Stimulated activated CD8-positive, alpha-beta memory T cell treated with anti-CD3 and anti-CD28 coated beads, Interleukin-15, amount 100 ng/mL, for 24 hours (primary cell): Measurements from ENCODE around the gene DPY19L3.
"Not testable (repeated sequence)": the region's sequence is repeated elsewhere in the genome, so short reads cannot be mapped to it uniquely, and the experiment has no call there.

Experiments used
- DNase-seq: peaks from one replicate; pipeline ENCODE4 v3.0.0-alpha.2; 2020; ENCODE audit warnings: low read depth

DPY19L3 gene

DNA sequence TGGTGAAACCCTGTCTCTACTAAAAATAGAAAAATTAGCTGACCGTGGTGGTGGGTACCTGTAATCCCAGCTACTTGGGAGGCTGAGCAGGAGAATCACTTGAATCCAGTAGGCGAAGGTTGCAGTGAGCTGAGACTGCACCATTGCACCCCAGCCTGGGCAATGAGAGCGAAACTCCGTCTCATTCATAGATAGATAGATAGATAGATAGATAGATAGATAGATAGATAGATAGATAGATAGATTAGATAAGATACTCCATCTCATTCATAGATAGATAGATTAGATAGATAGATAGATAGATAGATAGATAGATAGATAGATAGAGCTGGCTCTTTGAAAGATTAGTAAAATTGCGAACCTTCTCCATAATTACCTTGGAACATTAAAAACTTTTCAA is 42.0 kb downstream of the DPY19L3 start:
- not testable (repeated sequence) for DNase-seq

DNA sequence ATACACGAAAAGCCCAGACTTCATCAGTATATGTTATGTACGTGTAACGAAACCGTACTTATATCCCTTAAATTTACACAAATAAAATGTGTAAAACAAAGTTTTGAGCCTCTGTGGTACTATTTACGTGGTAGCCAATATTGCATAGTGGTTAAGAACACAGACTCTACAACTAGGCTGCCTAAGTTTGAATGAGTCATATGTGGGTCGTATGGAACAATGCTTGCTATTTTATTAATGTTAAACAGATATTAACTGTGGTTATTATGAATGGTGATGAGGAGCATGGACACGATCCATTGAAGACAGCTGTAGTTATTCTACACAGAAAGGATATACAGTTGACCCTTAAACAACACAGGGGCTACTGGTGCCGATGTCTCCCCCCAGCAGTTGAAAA is 42.5 kb downstream of the DPY19L3 start:
- no peak for DNase-seq

DNA sequence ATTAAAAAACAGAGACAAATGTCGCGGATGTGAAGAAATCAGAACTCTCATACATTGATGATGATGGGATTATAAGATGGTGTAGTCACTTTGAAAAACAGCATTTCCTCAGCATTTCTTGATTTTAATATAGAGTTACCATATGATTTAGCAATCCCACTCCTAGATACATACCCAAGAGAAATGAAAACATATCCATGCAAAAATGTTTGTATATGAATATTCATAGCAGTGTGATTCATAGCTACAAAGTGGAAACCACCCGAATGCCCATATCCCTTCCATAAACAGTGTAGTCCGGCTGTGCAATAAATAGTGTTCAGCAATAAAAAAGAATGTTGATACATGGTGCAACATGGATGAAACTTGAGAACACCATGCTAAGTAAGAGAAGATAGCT is 44.6 kb downstream of the DPY19L3 start:
- DNase-seq = no peak

DNA sequence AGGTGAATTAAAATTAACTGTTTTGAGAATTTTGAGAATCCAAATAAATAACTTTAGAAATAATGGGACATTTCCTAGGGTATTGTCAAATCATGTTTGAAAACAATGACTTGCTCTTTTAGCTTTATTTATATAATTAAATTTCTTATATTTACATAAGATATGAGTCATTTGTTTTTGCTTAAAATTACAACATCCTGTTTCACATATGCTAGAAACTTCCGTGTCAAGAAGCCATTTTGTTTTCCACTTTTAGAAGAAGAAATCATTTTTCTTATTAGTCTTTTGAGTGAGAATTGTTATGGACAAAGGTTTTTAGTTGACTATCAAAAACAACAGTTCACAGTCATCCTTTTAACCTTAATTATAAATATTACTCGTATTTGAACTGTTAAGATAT is 48.2 kb downstream of the DPY19L3 start:
- DNase-seq = no peak

DNA sequence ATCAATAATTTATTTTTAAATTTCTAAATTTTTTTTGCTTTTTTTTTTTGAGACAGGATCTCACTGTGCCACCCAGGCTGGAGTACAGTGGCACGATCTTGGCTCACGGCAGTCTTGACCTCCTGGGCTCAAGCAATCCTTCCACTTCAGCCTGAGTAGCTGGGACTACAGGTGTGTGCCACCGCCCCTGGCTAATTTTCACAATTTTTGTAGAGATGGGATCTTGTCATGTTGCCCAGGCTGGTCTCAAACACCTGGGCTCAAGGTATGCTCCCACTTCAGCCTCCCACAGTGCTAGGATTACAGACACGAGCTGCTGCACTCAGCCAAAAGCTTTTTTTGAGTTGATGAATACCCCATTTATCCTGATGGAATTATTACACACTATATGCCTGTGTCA is 50.8 kb downstream of the DPY19L3 start:
- no peak for DNase-seq

DNA sequence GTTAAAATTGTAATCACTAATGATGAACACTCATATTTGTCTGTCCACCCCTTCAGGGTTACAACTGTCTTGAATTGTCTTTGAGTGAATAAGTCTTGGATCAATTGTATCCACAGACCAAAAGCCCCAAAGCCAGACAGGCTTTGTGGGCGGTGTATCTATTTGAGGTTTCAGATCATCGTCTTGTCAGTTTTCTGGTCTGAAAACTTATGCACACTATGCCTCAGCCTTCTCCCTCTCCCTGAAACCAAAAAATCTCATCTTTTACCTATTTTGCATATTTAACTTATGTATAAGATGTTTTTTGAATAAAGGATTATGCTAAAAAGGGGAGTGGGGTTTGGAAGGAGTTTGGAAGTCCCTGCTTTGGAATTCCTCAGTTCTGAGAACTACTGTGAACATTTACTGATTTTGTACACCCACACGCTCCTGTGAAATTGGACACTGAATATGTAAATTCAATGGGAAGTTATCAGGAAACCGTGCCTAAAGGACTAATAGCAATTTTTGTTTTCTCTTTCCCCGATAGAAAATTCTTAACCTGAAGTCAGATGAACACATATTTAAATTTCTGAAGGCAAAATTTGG is 52.1 kb downstream of the DPY19L3 start:
- no peak for DNase-seq

DNA sequence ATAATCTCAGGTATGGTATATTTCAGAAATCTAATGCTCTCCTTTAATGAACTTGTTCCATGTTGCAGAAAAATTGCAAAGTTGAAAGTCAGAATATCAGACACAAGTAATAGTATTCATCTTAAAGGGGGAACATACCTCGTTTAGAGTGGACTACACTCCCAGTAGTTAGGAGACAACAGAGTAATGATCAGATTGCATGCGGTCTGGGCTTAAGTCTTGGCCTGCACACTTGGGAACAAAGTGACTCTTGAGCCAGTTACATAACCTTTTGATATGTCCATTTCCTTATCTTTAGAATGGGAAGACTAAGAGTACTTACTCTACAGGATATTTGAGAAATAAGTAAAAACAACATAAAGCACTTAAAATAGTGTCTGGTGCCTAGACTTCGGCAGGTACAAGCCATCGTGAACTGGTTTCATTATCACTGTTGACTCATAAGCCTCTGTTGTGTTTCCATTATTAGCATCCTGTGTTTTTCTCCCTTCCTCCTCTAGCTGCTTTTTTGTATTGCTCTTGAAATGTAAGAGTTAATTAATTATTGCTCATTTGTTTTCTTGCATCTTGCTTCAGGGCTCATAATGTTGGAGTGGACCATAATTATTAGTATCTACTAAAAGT is 53.0 kb downstream of the DPY19L3 start:
- no peak for DNase-seq

DNA sequence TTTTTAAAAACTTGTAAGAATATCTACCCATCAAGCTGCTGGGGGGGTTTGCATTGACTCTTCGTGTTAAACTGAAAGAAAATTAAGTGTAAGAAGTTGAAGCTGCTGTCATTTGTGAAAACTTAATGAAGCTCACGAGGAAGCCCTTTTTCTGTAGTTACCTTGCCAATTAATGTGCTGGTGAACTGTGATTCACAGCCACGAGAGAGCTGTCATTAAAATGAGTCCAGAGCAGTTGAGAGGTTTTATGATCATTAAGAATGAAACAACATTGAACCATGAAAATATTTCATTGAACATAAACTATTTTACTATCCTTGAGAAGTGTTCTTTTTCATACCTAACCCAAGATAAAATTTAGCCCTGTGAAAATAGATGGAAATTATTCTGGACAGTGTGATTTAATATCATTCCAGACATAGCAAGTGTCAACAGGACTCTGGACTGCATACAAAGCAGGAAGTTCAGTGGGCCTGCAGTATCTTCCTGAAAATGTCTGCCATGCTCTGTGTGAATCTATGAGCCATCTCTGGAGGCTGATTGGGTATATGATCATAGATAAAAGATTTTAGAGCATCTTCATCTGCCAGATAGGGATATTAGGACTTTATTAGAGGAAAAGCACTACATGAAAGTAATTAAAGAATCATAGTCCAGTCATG is 53.8 kb downstream of the DPY19L3 start:
- no peak for DNase-seq

DNA sequence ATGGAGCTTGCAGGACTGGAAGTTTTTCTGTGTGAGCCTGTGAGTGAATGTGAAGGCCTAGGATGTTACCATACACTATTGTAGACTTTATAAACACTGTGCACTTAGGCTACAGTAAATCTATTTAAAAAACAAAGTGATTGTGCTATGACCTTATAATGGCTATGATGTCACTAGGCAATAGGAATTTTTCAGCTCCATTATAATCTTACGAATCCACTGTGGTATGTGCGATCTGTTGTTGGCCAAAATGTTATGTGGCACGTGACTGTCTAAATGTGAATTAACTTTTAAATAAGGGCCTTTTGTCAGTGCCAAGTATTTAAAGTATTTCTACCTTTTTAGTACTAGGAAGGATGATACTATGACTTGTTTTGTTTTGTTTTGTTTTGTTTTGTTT is 54.9 kb downstream of the DPY19L3 start:
- DNase-seq = no peak

DNA sequence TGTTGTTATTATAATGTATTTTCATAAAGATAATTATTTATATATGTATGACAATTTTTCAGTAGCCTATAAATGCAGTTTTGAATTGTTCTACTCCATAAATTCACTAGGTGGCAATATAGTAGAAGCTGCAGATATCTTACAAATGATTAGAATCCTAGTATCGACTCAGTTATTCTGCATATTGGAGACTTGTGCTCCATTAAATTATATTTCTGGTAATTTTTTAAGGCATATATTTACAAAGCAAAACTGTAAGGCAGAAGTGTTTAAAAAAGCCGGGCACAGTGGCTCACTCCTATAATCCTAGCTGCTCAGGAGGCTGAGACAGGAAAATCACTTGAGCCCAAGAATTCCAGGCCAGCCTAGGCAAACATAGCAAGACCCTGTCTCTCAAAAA is 58.7 kb downstream of the DPY19L3 start:
- DNase-seq = no peak

DNA sequence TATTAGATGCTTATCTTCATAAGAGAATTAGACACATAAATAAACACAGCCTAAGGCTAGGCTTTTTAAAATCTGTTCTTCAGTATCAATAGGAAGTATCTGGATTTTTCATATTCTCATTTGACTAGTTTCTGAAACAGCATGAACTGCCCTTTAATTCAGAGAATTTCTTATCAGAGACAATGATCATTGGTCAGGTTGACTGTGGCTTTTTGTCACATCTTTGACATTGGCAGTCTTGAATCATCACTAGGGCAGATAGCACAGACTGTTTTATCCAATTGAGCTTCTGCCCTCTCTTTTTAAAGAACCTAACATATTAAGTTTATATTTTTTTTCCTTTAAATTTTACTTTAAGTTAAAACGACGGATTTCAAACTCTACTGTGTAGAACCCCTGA is 59.6 kb downstream of the DPY19L3 start:
- no peak for DNase-seq

DNA sequence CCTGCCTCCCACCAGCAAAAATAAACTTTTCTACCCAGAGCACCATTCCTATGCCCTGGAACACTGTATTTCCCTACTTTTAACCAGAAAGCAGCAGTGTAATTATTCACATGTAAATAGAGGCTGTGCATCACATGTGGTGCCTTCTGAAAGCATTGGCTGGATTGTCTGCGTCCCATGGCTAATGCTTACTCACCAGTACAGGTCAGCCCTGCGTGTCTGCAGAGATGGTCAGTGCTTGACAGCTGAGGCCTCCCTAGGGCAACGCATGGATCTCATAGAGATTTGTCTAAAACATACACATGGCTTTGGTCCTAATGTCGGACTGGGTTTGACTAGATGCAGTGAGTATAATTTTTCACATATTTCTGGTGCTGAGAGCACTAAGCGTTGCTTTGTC is 64.2 kb downstream of the DPY19L3 start:
- DNase-seq = no peak

DNA sequence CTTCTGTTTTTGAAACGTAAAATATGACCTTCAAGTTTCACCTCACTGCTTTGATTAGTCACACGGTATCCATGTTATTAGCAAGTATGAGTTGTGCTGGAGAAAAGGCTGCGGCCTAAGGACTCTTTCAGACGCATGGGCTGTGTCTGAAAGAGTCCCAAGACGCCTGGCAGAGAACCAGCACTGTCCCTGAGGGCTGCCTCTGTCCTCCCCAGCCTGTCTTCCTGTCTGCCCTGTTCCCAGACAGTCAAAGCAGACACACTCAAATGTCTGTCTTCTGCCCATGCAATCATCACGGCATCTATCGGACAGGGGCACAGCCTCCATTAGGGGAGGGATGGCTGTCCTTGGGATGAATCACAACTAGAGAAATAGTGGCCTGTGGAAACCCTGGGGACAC is 65.5 kb downstream of the DPY19L3 start:
- DNase-seq = no peak

DNA sequence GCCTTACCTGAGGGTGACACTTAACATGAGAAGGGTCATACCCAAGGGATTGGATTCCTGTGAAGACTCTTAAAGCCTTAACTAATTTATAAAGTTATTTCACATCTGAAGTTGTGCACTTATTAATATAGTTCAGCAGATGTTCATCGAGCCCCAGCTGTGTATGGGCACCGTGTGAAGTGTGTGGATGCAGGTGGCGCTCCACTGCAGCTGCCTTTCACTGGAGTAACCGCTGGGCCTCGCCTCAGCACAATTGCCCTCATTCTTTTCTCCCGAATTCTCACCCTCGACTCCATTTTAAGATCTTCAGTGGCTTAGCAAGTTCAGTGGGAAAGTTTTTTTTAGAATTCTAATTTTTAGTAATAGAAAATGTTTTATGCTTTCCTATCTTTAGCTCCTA is 66.2 kb downstream of the DPY19L3 start:
- DNase-seq = no peak

DNA sequence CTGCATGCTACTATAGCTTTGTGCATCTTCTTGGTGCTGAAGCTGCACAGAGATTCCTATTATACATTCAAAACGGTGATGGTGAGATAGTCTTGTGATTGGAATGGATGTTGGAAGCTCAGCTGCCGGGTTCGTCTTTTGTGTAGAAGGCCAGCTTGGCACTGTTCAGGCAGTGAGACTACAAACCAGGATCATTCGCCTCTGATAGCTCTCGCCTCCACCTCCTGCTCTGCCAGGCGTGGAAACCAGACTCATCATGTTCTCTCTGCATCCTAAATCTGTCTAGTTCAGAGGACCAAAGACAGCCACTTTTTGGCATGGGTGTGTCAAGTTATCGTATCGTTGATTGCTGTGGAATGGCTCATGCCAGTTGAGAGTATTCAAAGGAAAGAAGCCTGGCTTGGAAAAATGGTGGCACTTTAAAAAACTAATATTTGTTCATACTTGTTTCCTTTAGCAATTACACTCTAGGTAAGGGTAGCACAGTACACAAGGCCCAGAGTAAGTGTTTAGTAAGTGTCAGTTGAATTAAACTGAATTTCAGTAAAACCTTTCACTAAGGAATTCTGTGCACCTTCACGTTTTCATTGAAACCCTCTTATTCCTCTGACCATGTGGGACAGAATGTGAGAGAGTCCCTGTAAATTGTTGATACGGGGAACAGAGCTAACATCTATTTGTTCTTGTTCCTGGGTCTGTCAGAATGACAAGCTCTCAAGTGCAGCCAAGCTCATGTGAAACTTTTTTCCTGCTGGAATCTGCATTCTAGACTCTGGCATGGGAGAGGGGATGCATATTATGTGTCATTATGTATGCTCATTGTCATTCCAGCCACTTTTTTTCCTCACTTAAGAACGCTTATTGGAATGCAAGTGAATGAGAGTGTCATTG is 69.8 kb downstream of the DPY19L3 start:
- no peak for DNase-seq

DNA sequence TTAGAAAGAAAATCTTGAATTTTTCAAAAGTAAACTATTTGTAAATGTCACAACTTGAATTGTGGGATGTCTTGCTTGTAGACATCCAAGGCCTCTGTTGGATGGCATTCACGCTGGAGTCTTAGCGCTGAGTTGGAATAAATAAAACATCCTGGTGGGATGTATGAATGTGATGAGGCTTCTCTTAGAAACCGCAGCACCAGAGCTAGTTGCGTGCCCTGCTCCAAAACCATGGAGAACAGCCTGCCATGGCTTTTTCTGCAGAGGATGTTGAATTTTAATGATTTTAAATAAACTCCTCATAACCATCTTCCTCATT is 70.4 kb downstream of the DPY19L3 start:
- no peak for DNase-seq

DNA sequence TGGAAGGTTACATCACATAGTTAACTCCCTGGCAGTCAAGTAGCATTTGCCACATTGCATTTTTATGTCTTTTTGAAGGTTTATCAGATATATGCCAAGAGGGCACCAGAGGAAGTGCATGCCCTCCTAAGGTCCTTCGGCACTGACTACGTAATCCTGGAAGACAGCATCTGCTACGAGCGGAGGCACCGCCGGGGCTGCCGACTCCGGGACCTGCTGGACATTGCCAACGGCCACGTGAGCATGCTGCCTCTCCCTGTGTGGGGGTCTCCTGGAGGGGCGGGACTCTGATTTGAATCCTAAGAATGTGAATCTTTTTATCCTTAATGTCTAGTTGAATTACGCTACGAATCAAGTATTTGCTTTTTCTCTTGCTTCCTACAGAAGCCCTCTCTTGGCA is 74.8 kb downstream of the DPY19L3 start:
- DNase-seq = no peak

DNA sequence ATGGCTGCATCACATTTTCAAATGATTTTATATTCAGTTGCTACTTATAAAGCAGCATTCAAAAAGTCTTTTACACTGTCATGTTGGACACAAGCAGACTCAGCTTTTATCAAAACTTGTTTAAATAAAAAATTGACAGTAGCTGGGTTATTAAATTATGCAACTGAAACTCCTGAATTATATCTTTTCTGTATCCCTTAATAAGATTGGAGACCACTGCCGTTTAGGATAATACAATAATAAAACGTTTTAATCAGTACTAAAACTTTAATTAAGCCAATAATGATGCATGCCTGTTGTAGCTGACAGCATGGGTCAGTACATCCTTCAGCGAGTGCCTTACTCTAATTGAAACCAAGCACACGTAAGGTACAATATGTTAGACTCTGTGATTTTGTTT is 78.0 kb downstream of the DPY19L3 start:
- no peak for DNase-seq

DNA sequence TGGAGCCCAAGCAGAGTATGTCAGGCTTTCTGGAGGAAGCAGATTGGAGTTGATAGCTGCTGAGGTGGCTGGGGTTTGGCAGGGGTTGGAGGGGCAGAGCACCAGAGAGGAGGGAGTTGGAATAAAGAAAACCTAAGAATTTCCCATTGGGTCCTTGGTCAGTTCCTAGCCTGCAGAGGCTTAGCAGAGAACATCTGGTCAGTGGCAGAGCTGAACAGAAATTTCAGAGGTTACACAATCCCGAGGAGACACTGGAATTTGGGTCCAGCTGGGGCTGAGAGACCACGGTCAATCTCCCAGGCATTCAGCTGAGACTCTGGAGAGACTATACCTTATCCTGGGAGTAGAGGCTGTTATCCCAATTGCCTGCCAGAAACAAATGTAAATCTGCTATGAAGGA is 84.4 kb downstream of the DPY19L3 start:
- no peak for DNase-seq

DNA sequence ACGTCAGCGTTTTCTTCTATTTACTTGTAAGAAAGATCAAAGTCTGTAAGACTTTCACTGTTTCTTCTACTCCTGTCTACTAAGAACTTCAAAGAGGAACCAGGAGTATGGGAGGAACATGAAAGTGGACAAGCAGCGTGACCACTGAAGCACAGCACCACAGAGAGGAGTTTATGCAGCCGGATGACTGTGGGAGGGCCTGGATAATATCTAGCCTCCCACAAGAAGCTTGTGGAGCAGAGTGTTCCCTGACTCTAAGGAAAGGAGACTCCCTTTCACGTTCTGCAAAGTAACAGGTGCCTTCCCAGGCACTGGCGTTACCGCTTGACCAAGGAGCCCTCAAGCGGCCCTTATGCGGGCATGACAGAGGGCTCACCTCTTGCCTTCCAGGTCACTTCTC is 91.8 kb downstream of the DPY19L3 start:
- DNase-seq = no peak

DNA sequence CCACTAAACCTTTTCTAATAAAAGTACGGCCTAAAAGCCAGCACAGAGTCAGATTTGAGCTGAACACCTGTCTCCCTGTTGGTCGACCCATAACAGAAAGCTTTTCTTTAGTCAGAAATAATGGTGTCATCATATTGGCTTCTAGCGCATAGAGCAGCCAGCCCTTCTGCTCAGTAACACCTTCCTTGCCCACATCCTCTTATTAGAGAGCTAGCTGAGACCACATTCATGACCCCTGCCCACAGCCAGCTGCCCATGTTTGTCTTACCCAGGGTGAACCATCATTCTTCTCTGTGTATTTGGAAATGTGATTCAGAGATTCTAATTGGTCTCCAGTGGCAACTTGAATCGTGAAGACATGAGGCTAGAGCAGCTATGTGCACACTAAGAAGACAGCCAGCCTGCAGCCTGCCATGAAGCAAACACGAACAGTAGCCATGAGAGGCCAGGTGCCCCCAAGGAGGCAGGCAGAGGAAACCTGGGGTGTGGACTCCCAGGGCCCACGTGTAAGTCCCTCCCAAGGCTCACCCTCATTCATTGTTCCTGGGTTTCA is 93.2 kb downstream of the DPY19L3 start:
- no peak for DNase-seq

DNA sequence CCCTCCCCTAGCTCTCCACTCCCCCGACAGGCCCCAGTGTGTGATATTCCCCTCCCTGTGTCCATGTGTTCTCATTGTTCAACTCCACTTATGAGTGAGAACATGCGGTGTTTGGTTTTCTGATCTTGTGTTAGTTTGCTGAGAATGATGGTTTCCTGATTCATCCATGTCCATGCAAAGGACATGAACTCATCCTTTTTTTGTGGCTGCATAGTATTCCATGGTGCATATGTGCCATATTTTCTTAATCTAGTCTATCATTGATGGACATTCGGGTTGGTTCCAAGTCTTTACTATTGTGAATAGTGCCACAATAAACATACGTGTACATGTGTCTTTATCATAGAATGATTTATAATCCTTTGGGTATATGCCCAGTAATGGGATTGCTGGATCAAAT is 106.9 kb downstream of the DPY19L3 start:
- DNase-seq = not testable (repeated sequence)

DNA sequence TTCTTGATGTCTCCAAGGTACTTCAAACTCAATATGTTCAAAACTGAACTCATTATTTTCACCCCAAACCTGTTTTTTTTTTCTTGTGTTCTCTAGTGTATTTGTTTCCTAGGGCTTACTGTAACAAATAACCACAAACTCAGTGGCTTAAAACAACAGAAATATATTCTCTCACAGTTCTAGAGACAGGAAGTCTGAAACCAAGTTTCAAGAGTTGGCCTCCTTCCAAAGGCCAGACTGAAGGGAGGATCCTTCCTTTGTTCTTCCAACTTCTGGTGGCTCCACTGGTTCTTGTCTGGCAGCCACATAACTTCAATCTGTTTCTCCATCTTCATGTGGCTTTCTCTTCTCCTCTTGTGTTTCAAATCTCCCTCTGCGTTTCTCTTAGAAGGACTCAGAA is 113.5 kb downstream of the DPY19L3 start:
- no peak for DNase-seq
